Measurements from ENCODE around the gene DHRS7B.
"Not testable (repeated sequence)": the region's sequence is repeated elsewhere in the genome, so short reads cannot be mapped to it uniquely, and the experiment has no call there.

Gene DHRS7B

GRCh38 chr17:21209511-21210175, 82.9 kb downstream of the DHRS7B start:
- DNase-seq (ENCODE audit: low read depth in 2 of 2) = no peak

- no peak for DNase-seq (ENCODE audit: low read depth in 2 of 2)
Measured at GRCh38 chr17:21210411-21211076, 83.8 kb downstream of the DHRS7B start.

GRCh38 chr17:21211825-21212479, 85.2 kb downstream of the DHRS7B start:
- no peak for DNase-seq (ENCODE audit: low read depth in 2 of 2)

GRCh38 chr17:21212826-21213637, 86.3 kb downstream of the DHRS7B start:
- DNase-seq (ENCODE audit: low read depth in 2 of 2) = no peak

- peak in 1 of 2 donors; percentile 14 for DNase-seq (ENCODE audit: low read depth in 2 of 2)
Measured at GRCh38 chr17:21213638-21214014, 86.9 kb downstream of the DHRS7B start.

GRCh38 chr17:21214015-21214776, 87.4 kb downstream of the DHRS7B start, which contains the start of gene TMEM11:
Gene TMEM11, minus strand, starts transcription at chr17:21214161. Its CDS starts 9 bp downstream, at chr17:21214152.
- peak; percentile 91 to 92 for DNase-seq (ENCODE audit: low read depth in 2 of 2)

- no peak for DNase-seq (ENCODE audit: low read depth in 2 of 2)
Measured at GRCh38 chr17:21214777-21215541, 88.2 kb downstream of the DHRS7B start.

- DNase-seq (ENCODE audit: low read depth in 2 of 2) = no peak
Measured at GRCh38 chr17:21215935-21216334, 89.2 kb downstream of the DHRS7B start.

GRCh38 chr17:21217346-21217745, 90.6 kb downstream of the DHRS7B start:
- DNase-seq (ENCODE audit: low read depth in 2 of 2) = no peak

GRCh38 chr17:21218101-21218500, 91.3 kb downstream of the DHRS7B start:
- DNase-seq (ENCODE audit: low read depth in 2 of 2) = peak in 1 of 2 donors; percentile 19

GRCh38 chr17:21218831-21219380, 92.1 kb downstream of the DHRS7B start:
- no peak for DNase-seq (ENCODE audit: low read depth in 2 of 2)

- DNase-seq (ENCODE audit: low read depth in 2 of 2) = no peak
Measured at GRCh38 chr17:21223086-21223485, 96.3 kb downstream of the DHRS7B start.

- DNase-seq (ENCODE audit: low read depth in 2 of 2) = not testable (repeated sequence)
Measured at GRCh38 chr17:21227277-21227676, 100.5 kb downstream of the DHRS7B start.

- DNase-seq (ENCODE audit: low read depth in 2 of 2) = no peak
Measured at GRCh38 chr17:21228111-21228510, 101.3 kb downstream of the DHRS7B start.

- DNase-seq (ENCODE audit: low read depth in 2 of 2) = no peak
Measured at GRCh38 chr17:21228845-21229244, 102.1 kb downstream of the DHRS7B start.

- no peak for DNase-seq (ENCODE audit: low read depth in 2 of 2)
Measured at GRCh38 chr17:21231533-21231932, 104.8 kb downstream of the DHRS7B start.

GRCh38 chr17:21232033-21232749, 105.4 kb downstream of the DHRS7B start:
- DNase-seq (ENCODE audit: low read depth in 2 of 2) = no peak

GRCh38 chr17:21233581-21234347, 107.0 kb downstream of the DHRS7B start:
- DNase-seq (ENCODE audit: low read depth in 2 of 2) = no peak

- no peak for DNase-seq (ENCODE audit: low read depth in 2 of 2)
Measured at GRCh38 chr17:21235921-21236320, 109.2 kb downstream of the DHRS7B start.
